ENCODE measurements around the gene CD300C.

Gene CD300C

GRCh38 chr17:74542727-74543383 is 3.1 kb downstream of the CD300C start (continued):
- TF ChIP-seq ZBTB10 (tag by site-specific recombination; IDR thresholded peaks at IDR 0.05) (no peak), BCL11B (tag by site-specific recombination; IDR thresholded peaks at IDR 0.05; ENCODE audit: low read depth) (no peak), SETDB1 (IDR thresholded peaks at IDR 0.05; ENCODE audit: insufficient read length, low read length) (no peak), ZNF768 (tag by site-specific recombination; IDR thresholded peaks at IDR 0.05) (no peak), ZNF23 (tag by site-specific recombination; IDR thresholded peaks at IDR 0.05; ENCODE audit: borderline replicate concordance) (no peak), ZNF335 (tag by site-specific recombination; conservative IDR thresholded peaks at IDR 0.05) (no peak), ZSCAN4 (tag by site-specific recombination; IDR thresholded peaks at IDR 0.05) (no peak), ZNF660 (tag by site-specific recombination; IDR thresholded peaks at IDR 0.05) (no peak), ZNF830 (tag by site-specific recombination; IDR thresholded peaks at IDR 0.05; ENCODE audit: low read depth) (no peak), ZNF341 (tag by site-specific recombination; IDR thresholded peaks at IDR 0.05; ENCODE audit: low read depth) (no peak)

- Histone ChIP-seq H3K9me3 (ENCODE audit: control insufficient read depth, insufficient read depth, low read depth, low read length) (no peaks in the 10 kb centered on the region), H3K4me3 (ENCODE audit: low read depth, low read length) (no peak overlapping the region), H3K36me3 (ENCODE audit: control insufficient read depth in 2 of 2, insufficient read depth in 1 of 2, low read length in 2 of 2) (no peaks in the 10 kb centered on the region), H3K27ac (ENCODE audit: extremely low read depth, low read depth, low read length) (no peak overlapping the region), H3K4me1 (ENCODE audit: control insufficient read depth, insufficient read depth, low read length) (no peaks in the 10 kb centered on the region)
- ChIA-PET CTCF (interaction anchor here (1.2 to 1.5 kb wide), 2 partner anchors 10 to 24 kb away, joined by 3 to 4 read pairs; no protein-coding TSS in a partner anchor), POLR2A (no interaction called here)
- TF ChIP-seq ZNF776 (tag by site-specific recombination; IDR thresholded peaks at IDR 0.05; ENCODE audit: borderline replicate concordance): no peak
- no peak for TF ChIP-seq ZNF624 (tag by site-specific recombination; IDR thresholded peaks at IDR 0.05)
- no peak for TF ChIP-seq ZNF473 (tag by site-specific recombination; IDR thresholded peaks at IDR 0.05)
- no peak for TF ChIP-seq ZIC2 (tag by site-specific recombination; IDR thresholded peaks at IDR 0.05)
- no peak for TF ChIP-seq MZF1 (tag by site-specific recombination; IDR thresholded peaks at IDR 0.05; ENCODE audit: borderline replicate concordance)
- TF ChIP-seq FEZF1 (tag by site-specific recombination; IDR thresholded peaks at IDR 0.05): no peak
- no peak for TF ChIP-seq ZBTB26 (tag by site-specific recombination; optimal IDR thresholded peaks at IDR 0.05)
- no peak for TF ChIP-seq TSHZ1 (tag by site-specific recombination; IDR thresholded peaks at IDR 0.05; ENCODE audit: borderline replicate concordance)
- TF ChIP-seq ZNF280C (tag by site-specific recombination; IDR thresholded peaks at IDR 0.05): no peak
- no peak for TF ChIP-seq ZNF654 (tag by site-specific recombination; IDR thresholded peaks at IDR 0.05; ENCODE audit: low read depth)
Measured at GRCh38 chr17:74542166-74542565, 3.7 kb downstream of the CD300C start.
